Left renal cortex interstitium (tissue), 4 donors: ENCODE data around the gene CKB. TPM values are rescaled to one million over a fixed set of nuclear protein-coding genes. Genes with fewer than 3 reads are reported as not detected.

ENCODE experiments used
- DNase-seq, 4 donors: peaks; one replicate each; pipeline ENCODE4 v3.0.0-alpha.2; 2013; ENCODE audit warnings: low read depth in 4 of 4, low spot score in 2 of 4, missing footprints in 1 of 4
- polyA plus RNA-seq, 4 donors: library from polyadenylated mRNA; unstranded; fragments of 120-200 nt; gene quantifications; one replicate each; pipeline ENCODE4 v1.2.1, GENCODE V29; 2013; ENCODE audit not compliant: insufficient read length in 4 of 4

CKB gene
- polyA plus RNA-seq, 4 donors, result 124 to 203 (median 154) TPM

DNA sequence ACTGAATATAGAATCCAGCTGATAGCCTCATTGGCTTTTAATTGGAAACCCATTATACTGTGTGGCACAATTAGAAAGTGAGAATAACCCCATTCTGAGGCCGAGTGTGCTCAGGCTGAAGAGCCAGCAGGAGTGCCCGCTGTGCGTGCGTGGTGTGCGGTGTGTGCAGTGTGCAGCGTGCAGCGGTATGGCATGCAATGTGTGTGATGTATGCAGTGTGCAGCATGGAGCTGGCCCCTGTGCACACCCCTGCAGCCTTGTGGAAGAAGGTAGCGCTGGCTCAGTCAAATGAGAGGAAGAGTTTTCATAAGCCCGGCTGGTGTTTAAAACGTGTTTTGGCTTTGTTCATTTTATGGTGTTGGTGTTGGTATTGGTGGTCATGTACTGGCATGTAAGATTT is 22.9 kb downstream of the CKB start:
- no peak for DNase-seq

DNA sequence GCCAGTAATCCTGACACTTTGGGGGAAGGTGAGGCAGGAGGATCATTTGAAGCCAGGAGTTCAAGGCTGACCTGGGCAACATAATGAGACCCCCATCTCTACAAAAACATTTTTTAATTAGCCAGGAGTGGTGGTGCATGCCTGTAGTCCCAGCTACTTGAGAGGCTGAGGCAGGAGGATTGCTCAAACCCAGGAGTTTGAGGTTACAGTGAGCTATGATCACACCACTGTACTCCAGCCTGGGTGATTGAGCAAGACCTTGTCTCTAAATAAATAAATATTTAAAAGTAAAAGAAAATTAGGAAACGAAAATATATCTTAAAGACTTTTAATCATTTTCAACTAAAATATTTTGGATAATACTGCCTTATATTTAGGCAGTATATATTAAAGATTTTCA is 25.9 kb downstream of the CKB start:
- DNase-seq, result no peak

DNA sequence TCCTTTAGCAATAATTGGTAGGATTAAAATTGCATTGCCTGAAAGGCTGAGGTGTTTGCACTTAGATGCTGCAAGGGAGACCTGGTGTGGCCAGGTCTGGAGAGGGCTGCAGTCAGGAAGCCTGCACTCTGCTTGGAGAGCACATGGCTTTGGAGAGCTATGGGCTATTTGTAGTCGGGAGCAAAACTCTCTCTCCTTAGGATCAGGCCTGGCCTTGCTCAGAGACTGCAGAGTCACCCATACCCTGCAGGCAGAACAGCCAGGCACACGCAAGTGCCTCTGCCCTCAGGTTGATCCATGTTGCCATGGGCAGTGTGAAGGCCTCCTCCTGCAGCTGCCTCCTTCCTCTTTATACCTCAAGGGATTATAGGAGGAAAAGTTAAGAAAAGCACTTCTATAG is 26.8 kb downstream of the CKB start:
- DNase-seq, result no peak

DNA sequence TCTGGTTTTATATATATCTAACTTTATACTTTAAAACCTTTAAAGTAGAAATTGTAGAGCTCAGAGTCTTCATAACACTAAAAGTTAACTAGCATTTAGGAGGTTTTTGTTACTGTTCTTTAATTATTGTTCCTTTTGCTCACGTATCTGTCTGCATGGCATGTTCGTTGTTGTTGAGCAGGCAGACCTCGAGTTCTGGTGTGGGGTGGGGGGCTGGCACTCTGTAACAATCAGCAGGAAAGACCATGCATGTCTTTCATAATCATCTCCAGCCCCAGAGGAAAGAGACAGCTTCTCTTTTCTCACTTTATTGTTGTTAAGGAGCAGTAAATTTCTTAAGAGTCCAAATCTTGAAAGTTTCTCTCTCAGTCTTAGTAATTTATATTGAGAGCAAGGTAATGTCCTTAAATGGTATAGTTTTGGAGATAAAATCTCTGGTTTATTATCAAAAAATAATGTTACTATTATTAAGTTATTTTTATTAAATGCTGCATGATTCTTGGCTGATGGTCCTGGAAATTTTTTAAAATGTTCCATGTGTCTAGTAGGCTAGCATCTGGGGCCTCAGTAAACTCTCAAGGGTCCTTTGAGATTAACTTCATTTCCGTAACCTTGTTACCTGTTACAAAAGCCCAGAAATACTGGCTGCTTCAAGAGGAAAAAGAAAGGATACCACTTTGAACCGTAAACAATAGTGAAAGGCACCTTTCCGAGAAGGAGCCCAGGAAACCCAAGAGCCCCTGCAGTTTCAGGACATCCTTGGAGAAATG is 30.3 kb downstream of the CKB start:
- no peak for DNase-seq

DNA sequence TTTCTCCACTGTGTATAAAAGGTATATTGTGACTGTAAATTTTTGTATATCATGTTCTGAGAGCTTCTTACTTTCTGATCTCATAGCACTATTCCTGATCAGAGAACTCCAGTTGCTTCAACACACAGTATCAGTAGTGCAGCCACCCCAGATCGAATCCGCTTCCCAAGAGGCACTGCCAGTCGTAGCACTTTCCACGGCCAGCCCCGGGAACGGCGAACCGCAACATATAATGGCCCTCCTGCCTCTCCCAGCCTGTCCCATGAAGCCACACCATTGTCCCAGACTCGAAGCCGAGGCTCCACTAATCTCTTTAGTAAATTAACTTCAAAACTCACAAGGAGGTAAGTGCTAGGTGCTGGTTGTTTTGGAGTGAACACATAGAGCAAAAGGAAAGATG is 30.9 kb downstream of the CKB start:
- no peak for DNase-seq

DNA sequence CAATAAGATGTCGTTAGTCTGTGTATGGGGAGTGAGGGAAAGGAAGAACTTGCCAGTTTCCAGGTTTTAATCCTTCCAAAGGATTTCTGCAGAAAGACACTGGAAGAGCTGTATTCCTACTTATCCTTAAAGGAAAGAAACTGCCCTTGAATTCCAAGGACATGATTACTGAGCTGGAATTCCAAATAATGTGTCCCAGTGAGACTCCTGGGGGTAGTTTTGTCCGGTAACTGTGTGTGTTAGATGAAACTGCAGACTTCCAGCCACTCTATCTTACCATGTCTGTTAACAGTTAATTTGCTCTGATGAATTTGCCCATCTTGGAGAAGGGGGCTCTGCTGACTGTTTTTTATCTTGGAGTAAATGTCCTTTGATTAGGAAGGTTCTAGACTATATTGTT is 33.0 kb downstream of the CKB start:
- no peak for DNase-seq

DNA sequence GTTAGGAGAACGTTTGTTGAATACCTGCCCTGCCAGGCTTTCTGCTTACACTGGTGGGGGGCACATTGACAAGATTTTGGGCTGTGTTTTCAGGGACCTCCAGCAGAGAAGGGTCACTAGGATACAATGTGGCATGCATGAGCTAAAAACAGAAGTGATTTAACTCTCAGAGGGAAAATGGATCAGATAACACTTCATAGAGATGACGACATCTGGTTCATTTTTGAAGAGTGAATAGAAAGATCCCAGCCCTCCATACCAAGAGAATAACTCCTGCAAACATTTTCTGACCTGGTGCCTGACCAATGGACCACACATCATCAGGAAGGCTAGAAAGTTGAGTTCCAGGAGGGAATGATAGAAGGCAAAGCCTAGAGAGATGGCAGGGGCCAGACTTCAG is 33.7 kb downstream of the CKB start:
- no peak for DNase-seq

DNA sequence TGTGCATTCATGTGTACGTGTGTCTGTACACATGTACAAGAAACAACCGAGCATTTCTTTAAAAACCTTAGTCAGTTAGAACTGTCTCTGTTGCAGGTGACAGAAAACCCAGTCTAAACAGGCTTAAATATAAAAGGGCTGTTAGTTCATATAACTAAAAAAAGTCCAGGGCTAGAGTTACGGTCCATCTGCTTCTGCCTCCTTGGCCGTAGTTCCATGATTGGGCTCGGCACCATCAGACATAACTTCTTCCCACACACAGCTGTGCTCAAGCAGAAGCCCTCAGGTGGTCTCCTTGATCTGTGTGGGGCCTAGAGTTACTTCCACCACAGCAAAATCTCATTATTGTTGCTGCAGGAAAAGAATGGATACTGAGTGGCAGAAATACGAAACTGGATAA is 34.6 kb downstream of the CKB start:
- DNase-seq, result no peak

DNA sequence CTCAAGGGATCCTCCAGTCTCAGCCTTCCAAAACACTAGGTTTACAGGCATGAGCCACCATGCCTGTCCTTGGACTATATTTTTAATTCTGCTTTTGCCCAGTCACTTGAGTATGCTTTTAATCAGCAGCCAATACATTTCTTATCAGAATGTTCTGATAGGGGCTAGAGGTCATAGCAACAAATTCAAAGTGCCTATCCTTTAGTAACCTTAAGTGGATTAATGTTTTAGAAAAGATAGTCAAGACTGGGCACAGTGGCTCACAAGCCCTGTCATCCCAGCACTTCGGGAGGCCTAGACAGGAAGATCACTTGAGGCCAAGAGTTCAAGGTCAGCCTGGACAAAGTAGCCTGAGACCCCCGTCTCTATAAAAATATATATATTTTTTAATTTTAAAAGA is 37.1 kb downstream of the CKB start:
- DNase-seq, result no peak

DNA sequence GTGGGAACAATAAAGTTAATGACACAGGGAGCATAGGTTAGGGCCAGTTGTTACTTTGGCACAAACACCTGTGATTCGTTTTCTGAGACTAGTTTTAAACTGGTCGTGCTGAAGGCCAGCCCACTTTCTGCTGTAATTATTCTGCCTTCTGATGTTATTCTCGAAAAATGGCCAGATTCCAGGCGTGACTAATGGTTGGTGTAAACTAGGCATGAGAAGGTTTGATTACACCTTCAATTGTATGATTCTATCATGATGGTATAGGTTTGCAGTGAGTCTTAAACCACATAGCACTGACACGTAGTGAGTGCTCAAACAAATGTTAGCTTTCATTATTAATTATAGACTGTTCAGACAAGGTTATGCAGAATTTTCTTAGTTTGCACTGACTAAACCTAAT is 39.0 kb downstream of the CKB start:
- DNase-seq, result peak in 1 of 4 donors; percentile 16

DNA sequence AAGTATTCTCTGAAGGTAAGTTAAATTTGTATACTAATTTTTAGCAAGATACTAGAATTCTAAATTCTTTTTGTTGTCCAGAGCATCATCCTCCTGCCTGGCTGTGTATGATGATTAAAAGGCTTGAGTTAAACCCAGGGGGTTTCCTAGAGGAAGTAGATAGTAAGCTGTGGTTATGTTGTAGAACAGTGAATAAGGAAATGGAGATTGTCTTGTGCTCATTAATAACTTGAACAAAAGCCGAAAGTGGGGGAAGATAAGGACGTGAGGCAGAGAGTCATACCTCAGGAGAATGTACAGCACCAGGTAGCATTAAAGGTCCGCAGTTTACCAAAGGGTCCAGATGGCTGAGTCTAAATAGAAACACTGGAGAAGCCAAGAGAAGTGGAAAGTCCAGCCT is 42.0 kb downstream of the CKB start:
- DNase-seq, result no peak

DNA sequence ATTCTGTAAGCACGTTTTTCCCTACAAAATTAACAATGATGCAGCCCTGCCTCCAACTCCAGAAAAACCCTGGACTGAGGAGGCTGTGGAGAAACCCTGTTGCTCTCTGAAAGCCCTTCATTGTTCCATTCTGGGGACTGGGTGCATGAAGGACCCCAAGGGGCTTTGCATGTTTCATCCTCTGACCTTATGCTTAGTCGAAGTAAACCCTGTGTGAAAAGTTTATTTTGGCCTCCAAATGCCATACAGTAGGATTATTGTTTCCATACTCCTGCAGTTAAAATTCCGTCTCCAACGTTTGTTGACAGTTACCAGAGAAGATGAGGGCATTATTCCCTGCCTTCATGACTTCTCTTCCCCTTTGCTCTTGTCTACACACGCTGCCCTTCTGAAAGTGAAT is 46.0 kb downstream of the CKB start:
- no peak for DNase-seq

DNA sequence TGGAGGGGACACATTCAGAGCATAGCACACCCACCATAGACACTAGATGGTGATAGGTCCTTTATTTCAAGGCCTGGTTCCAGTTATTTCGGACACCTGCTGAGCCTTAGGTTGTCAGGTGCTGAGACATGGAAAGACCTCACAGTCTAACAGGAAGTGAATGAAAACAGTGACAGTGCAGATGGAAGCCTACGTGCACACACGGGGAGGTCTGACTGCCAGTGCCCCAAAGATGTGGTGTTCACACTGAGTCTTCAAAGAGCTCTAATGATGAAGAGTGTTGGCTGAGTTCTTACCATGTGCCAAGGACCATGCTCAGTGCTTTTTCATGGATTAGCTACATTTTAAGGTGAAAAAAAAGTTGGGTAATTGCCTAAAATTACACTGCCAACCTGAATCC is 46.6 kb downstream of the CKB start:
- no peak for DNase-seq

DNA sequence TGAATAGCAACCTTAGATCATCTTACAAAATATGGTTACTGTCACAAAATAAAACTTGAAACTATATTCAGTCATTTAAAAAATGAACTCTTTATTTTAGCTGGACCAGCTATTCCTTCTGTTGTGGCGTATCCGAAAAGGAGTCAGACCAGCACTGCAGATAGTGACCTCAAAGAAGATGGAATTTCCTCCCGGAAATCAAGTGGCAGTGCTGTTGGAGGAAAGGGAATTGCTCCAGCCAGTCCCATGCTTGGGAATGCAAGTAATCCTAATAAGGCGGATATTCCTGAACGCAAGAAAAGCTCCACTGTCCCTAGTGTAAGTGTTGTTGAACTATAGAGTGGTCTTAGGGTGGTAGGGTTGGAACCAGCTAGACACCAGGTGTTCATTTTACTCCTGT is 47.7 kb downstream of the CKB start:
- DNase-seq, result no peak

DNA sequence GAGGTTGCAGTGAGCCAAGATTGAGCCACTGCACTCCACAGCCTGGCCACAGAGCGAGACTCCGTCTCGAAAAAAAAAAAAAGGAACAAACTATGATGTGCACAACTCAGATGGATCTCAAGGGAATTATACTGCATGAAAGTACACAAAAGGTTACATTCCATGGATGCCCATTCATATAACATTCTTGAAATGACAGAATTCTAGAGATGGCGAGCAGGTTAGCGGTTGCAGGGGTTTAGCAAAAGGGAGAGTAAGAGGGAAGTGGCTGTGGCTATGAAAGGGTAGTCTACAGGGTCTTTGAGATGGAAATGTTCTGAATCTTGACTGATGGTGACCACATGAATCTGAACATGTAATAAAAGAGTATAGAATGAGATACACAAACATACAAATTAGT is 49.7 kb downstream of the CKB start:
- DNase-seq, result no peak

Other genes with a start within 250 kb of the CKB start
- 100 to 1,000 TPM; 228 to 261 (median 241) TPM for gene EIF5, start 188.6 kb downstream of the CKB start, polyA plus RNA-seq
- 100 to 1,000 TPM in 2 of 4 donors, 10 to 100 TPM in 2; 82.0 to 123 (median 101) TPM for gene MARK3, start 137.4 kb downstream of the CKB start, polyA plus RNA-seq
- gene TRMT61A, start 6.4 kb upstream of the CKB start, polyA plus RNA-seq, result 1 to 10 TPM; 6.0 to 9.8 (median 8.8) TPM
- 10 to 100 TPM; 26.6 to 31.4 (median 30.6) TPM for gene BAG5, start 39.8 kb upstream of the CKB start, polyA plus RNA-seq
- gene COA8, start 40.1 kb upstream of the CKB start, polyA plus RNA-seq, result 10 to 100 TPM; 39.1 to 48.1 (median 44.2) TPM
- gene KLC1, start 106.4 kb upstream of the CKB start, polyA plus RNA-seq, result 100 to 1,000 TPM in 2 of 4 donors, 10 to 100 TPM in 2; 90.1 to 162 (median 126) TPM
- 10 to 100 TPM; 12.2 to 25.0 (median 17.6) TPM for gene XRCC3, start 192.6 kb upstream of the CKB start, polyA plus RNA-seq
- gene ZFYVE21, start 193.0 kb upstream of the CKB start, polyA plus RNA-seq, result 10 to 100 TPM; 49.0 to 59.6 (median 59.0) TPM